SK-N-SH treated with all-trans-retinoic acid at 6 μM for 48 hours (cell line): ENCODE data around the gene ELF1.

Experiments
- ATAC-seq: fragments of 200-7000 bp; cut with Tn5 transposase; 3 replicates; pipeline ENCODE4 v1.9.1; 2020; ENCODE audit warnings: mild to moderate bottlenecking, moderate library complexity
- ARNTL ChIP-seq: fragments of 450-650 bp; formaldehyde crosslinking; IDR thresholded peaks from 2 replicates; pipeline ENCODE4 v1.5.0; 2020; ENCODE audit warnings: low read depth, mild to moderate bottlenecking, moderate library complexity, borderline replicate concordance
- BACH2 ChIP-seq: fragments of 250-450 bp; sonication (Bioruptor Pico); IDR thresholded peaks from 2 replicates; pipeline ENCODE4 v1.9.0; 2021; ENCODE audit warnings: mild to moderate bottlenecking, borderline replicate concordance
- CREB5 ChIP-seq: fragments of 250-450 bp; sonication (Bioruptor Pico); IDR thresholded peaks from 2 replicates; pipeline ENCODE4 v1.5.1; 2020; ENCODE audit warnings: low read depth, mild to moderate bottlenecking, moderate library complexity
- CSDC2 ChIP-seq: fragments of 250-450 bp; sonication (Bioruptor Pico); IDR thresholded peaks from 2 replicates; pipeline ENCODE4 v1.5.0; 2020; ENCODE audit warnings: mild to moderate bottlenecking, moderate library complexity
- CSRNP3 ChIP-seq: fragments of 250-450 bp; sonication (Bioruptor Pico); IDR thresholded peaks from 2 replicates; pipeline ENCODE4 v1.5.1; 2021; ENCODE audit warnings: mild to moderate bottlenecking, moderate library complexity
- ESRRG ChIP-seq: fragments of 250-450 bp; sonication (Bioruptor Pico); IDR thresholded peaks from 2 replicates; pipeline ENCODE4 v1.6.1; 2021; ENCODE audit warnings: mild to moderate bottlenecking
- GLIS3 ChIP-seq: fragments of 250-450 bp; sonication (Bioruptor Pico); IDR thresholded peaks from 2 replicates; pipeline ENCODE4 v1.5.0; 2020; ENCODE audit warnings: mild to moderate bottlenecking, moderate library complexity
- ISL1 ChIP-seq: fragments of 250-450 bp; sonication (Bioruptor Pico); IDR thresholded peaks from 2 replicates; pipeline ENCODE4 v2.1.2; 2022; ENCODE audit warnings: mild to moderate bottlenecking, moderate library complexity
- OSR1 ChIP-seq: fragments of 250-450 bp; sonication (Bioruptor Pico); IDR thresholded peaks from 2 replicates; pipeline ENCODE4 v1.8.0; 2022; ENCODE audit warnings: moderate library complexity, mild to moderate bottlenecking, inconsistent platforms
- PATZ1 ChIP-seq: fragments of 250-450 bp; sonication (Bioruptor Pico); IDR thresholded peaks from 2 replicates; pipeline ENCODE4 v1.8.0; 2020; ENCODE audit warnings: mild to moderate bottlenecking, moderate library complexity, borderline replicate concordance
- POU6F1 ChIP-seq: fragments of 250-450 bp; sonication (Bioruptor Pico); IDR thresholded peaks from 2 replicates; pipeline ENCODE4 v1.8.0; 2021; ENCODE audit warnings: low read depth, mild to moderate bottlenecking, moderate library complexity, borderline replicate concordance
- PPARA ChIP-seq: fragments of 250-450 bp; sonication (Bioruptor Pico); IDR thresholded peaks from 2 replicates; pipeline ENCODE4 v1.5.0; 2020; ENCODE audit warnings: mild to moderate bottlenecking, borderline replicate concordance
- RARB ChIP-seq: fragments of 250-450 bp; sonication (Bioruptor Pico); IDR thresholded peaks from 2 replicates; pipeline ENCODE4 v1.8.0; 2021; ENCODE audit warnings: mild to moderate bottlenecking, moderate library complexity
- SNAI2 ChIP-seq: fragments of 250-450 bp; sonication (Bioruptor Pico); IDR thresholded peaks from 2 replicates; pipeline ENCODE4 v1.5.0; 2020; ENCODE audit warnings: mild to moderate bottlenecking, moderate library complexity
- TCF4 ChIP-seq: fragments of 250-450 bp; sonication (Bioruptor Pico); IDR thresholded peaks from 2 replicates; pipeline ENCODE4 v1.8.0; 2021; ENCODE audit warnings: mild to moderate bottlenecking, moderate library complexity, borderline replicate concordance
- TOX ChIP-seq: fragments of 250-450 bp; sonication (Bioruptor Pico); IDR thresholded peaks from 2 replicates; pipeline ENCODE4 v1.8.0; 2021; ENCODE audit warnings: mild to moderate bottlenecking, moderate library complexity, borderline replicate concordance
- TSHZ2 ChIP-seq: fragments of 250-450 bp; sonication (Bioruptor Pico); IDR thresholded peaks from 2 replicates; pipeline ENCODE4 v1.5.0; 2020; ENCODE audit warnings: mild to moderate bottlenecking, moderate library complexity
- ZFP3 ChIP-seq: fragments of 250-450 bp; sonication (Bioruptor Pico); IDR thresholded peaks from 2 replicates; pipeline ENCODE4 v1.5.0; 2020; ENCODE audit warnings: mild to moderate bottlenecking, moderate library complexity
- ZFP30 ChIP-seq: fragments of 450-650 bp; formaldehyde crosslinking; IDR thresholded peaks from 2 replicates; pipeline ENCODE4 v1.5.0; 2022; ENCODE audit warnings: mild to moderate bottlenecking, moderate library complexity
- ZNF565 ChIP-seq: fragments of 450-650 bp; formaldehyde crosslinking; conservative IDR thresholded peaks from 2 replicates; pipeline ENCODE4 v1.5.0; 2020; ENCODE audit warnings: low read depth, mild to moderate bottlenecking, moderate library complexity
- ZNF70 ChIP-seq: fragments of 450-650 bp; formaldehyde crosslinking; IDR thresholded peaks from 2 replicates; pipeline ENCODE4 v1.5.0; 2020; ENCODE audit warnings: mild to moderate bottlenecking, moderate library complexity
- ZNF8 ChIP-seq: fragments of 450-650 bp; formaldehyde crosslinking; IDR thresholded peaks from 2 replicates; pipeline ENCODE4 v1.5.0; 2020; ENCODE audit warnings: mild to moderate bottlenecking, moderate library complexity

ELF1 gene

GRCh38 chr13:41053384-41053826 is 34.3 kb upstream of the ELF1 start:
- no peak for ATAC-seq

GRCh38 chr13:41052441-41052840 is 33.3 kb upstream of the ELF1 start:
- ATAC-seq, result no peak
- TF ChIP-seq TOX (CRISPR knock-in tag) (no peak), SNAI2 (CRISPR knock-in tag) (no peak), ESRRG (CRISPR knock-in tag) (no peak), CSDC2 (CRISPR knock-in tag) (no peak), POU6F1 (no peak)

More at GRCh38 chr13:41053384-41053826, 34.3 kb upstream of the ELF1 start:
- TF ChIP-seq ESRRG (CRISPR knock-in tag), result no peak
- TF ChIP-seq CSRNP3 (CRISPR knock-in tag), result no peak
- TF ChIP-seq BACH2, result no peak
- no peak for TF ChIP-seq ZNF8 (CRISPR knock-in tag)
- no peak for TF ChIP-seq OSR1 (CRISPR knock-in tag)
- no peak for TF ChIP-seq RARB (CRISPR knock-in tag)
- no peak for TF ChIP-seq PPARA (CRISPR knock-in tag)
- TF ChIP-seq ARNTL (CRISPR knock-in tag), result no peak
- TF ChIP-seq CREB5 (CRISPR knock-in tag), result no peak
- TF ChIP-seq ISL1 (CRISPR knock-in tag), result no peak
- no peak for TF ChIP-seq POU6F1
- TF ChIP-seq ZFP30 (CRISPR knock-in tag), result no peak
- no peak for TF ChIP-seq ZFP3 (CRISPR knock-in tag)
- TF ChIP-seq TCF4, result no peak
- no peak for TF ChIP-seq CSDC2 (CRISPR knock-in tag)
- no peak for TF ChIP-seq PATZ1
- TF ChIP-seq ZNF70 (CRISPR knock-in tag), result no peak
- TF ChIP-seq GLIS3 (CRISPR knock-in tag), result no peak
- TF ChIP-seq ZNF565 (CRISPR knock-in tag), result no peak

GRCh38 chr13:41049480-41050440 is 30.6 kb upstream of the ELF1 start:
- no peak for ATAC-seq
- TF ChIP-seq TSHZ2 (CRISPR knock-in tag), result no peak
- TF ChIP-seq ZNF565 (CRISPR knock-in tag), result no peak
- TF ChIP-seq ISL1 (CRISPR knock-in tag), result no peak
- TF ChIP-seq GLIS3 (CRISPR knock-in tag), result no peak
- no peak for TF ChIP-seq BACH2
- no peak for TF ChIP-seq ZFP3 (CRISPR knock-in tag)
- no peak for TF ChIP-seq PPARA (CRISPR knock-in tag)
- no peak for TF ChIP-seq PATZ1
- TF ChIP-seq CREB5 (CRISPR knock-in tag), result no peak
- no peak for TF ChIP-seq CSDC2 (CRISPR knock-in tag)
- TF ChIP-seq SNAI2 (CRISPR knock-in tag), result no peak
- TF ChIP-seq TCF4, result no peak
